Ovary (tissue), 3 donors: ENCODE results near the gene REELD1.

Experiments
- POLR2A ChIP-seq: fragments of 450-650 bp; IDR thresholded peaks from one replicate; pipeline ENCODE4 v1.6.1; 2017; ENCODE audit warnings: antibody characterized with exemption, mild to moderate bottlenecking, moderate library complexity
- TF ChIP-seq, protein P1 (sequence below), 3 donors: fragments of 450-650 bp in 2 of 3; fragments of 200-600 bp in 1 of 3; IDR thresholded peaks; one replicate each; pipeline versions ENCODE4 v1.5.1 to v1.8.0; 2016 to 2022; ENCODE audit warnings: antibody characterized with exemption in 3 of 3, mild to moderate bottlenecking in 1 of 3
- donor health status: DM: no; HTN: no; CAD: no.

GRCh38 chr4:146207410-146207809, 6.9 kb upstream of the REELD1 start:
- TF ChIP-seq, protein P1, sequence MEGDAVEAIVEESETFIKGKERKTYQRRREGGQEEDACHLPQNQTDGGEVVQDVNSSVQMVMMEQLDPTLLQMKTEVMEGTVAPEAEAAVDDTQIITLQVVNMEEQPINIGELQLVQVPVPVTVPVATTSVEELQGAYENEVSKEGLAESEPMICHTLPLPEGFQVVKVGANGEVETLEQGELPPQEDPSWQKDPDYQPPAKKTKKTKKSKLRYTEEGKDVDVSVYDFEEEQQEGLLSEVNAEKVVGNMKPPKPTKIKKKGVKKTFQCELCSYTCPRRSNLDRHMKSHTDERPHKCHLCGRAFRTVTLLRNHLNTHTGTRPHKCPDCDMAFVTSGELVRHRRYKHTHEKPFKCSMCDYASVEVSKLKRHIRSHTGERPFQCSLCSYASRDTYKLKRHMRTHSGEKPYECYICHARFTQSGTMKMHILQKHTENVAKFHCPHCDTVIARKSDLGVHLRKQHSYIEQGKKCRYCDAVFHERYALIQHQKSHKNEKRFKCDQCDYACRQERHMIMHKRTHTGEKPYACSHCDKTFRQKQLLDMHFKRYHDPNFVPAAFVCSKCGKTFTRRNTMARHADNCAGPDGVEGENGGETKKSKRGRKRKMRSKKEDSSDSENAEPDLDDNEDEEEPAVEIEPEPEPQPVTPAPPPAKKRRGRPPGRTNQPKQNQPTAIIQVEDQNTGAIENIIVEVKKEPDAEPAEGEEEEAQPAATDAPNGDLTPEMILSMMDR (IDR thresholded peaks at IDR 0.05) = no peak
- TF ChIP-seq POLR2A = no peak
